Heart left ventricle (tissue), 13 donors: ENCODE results near the gene ABCA6.

Source experiments
- CTCF ChIP-seq, 12 donors: fragments of 200-600 bp; sonication (generic) in 4 of 12; IDR thresholded peaks; one replicate each; pipeline versions ENCODE4 v1.5.0 to v1.8.0; 2018 to 2022; ENCODE audit warnings: antibody characterized with exemption in 12 of 12, mild to moderate bottlenecking in 5 of 12
- POLR2A ChIP-seq, 2 donors: fragments of 450-650 bp; IDR thresholded peaks; one replicate each; pipeline ENCODE4 v1.6.1; 2017; ENCODE audit warnings: antibody characterized with exemption in 2 of 2, mild to moderate bottlenecking in 2 of 2, moderate library complexity in 2 of 2
- donor health status: ischemic (EF 13 %, LVEDD 7.1; RV severe dilation, severe dysfunction).
- donor health status: DM: no; HTN: yes; CAD: no.
- donor health status: DM: no; HTN: no; CAD: no.
- donor health status: ischemic (EF 25% LVEDD 6.9; RV normal size, moderate dysfunction).
- donor health status: ischemic (EF 25% LVEDD 5.7; RV mildly dilated, moderate dysfunction).
- donor health status: ischemic (EF 35%, LVEDD 5.7; RV mildly dilated, moderate dysfunction).
- donor health status: nonischemic (EF 11% LVEDD 7.7; RV severe dilation, severe dysfunction).
- donor health status: DM: yes; HTN: yes; CAD: no.
- donor health status: PGD.
- donor health status: ischemic (EF 29% LVEDD 5.4; RV normal size, mild dysfunction).
- donor health status: nonischemic (EF 23%, LVEDD 6.1; RV moderate dilation, normal function).

- no peak for TF ChIP-seq CTCF (IDR thresholded peaks at IDR 0.05)
- TF ChIP-seq POLR2A (IDR thresholded peaks at IDR 0.05), result no peak
Measured at GRCh38 chr17:69179227-69179952, 37.7 kb upstream of the ABCA6 start.
